Measurements from ENCODE around the gene NR2F1. TPM values are rescaled to one million over a fixed set of nuclear protein-coding genes. Genes with fewer than 3 reads are reported as not detected.
"Not testable (repeated sequence)": the region's sequence is repeated elsewhere in the genome, so short reads cannot be mapped to it uniquely, and the experiment has no call there.

NR2F1 gene
- total RNA-seq: 0.70 TPM
- long read RNA-seq, partial matches to known transcripts: 0 of 1 reads
- long read RNA-seq, other reads (novel, unspliced or antisense): 0 of 1 reads

- no peak for ATAC-seq (ENCODE audit: poor library complexity)
- intact Hi-C loops (cut with DNase I): no loop called here
- no peak for DNase-seq
These were observed at the start of gene NR2F1 for GRCh38 chr5:93582677-93583438. TSS of gene NR2F1 (plus strand) at chr5:93583222. CDS start at chr5:93585024, 1,802 bp downstream.

GRCh38 chr5:93545872-93546271 lies 37.1 kb upstream of the NR2F1 start:
- intact Hi-C loops (cut with DNase I): no loop called here
- ATAC-seq (ENCODE audit: poor library complexity) (no peak), DNase-seq (no peak)

- intact Hi-C loops (cut with DNase I); ATAC-seq (ENCODE audit: poor library complexity); DNase-seq: not testable (repeated sequence)
These were observed 33.4 kb upstream of the NR2F1 start for GRCh38 chr5:93549594-93549993.

- intact Hi-C loops (cut with DNase I): no loop called here
- no peak for ATAC-seq (ENCODE audit: poor library complexity)
- no peak for DNase-seq
These were observed 25.9 kb upstream of the NR2F1 start for GRCh38 chr5:93557021-93557604.

GRCh38 chr5:93566091-93566490 lies 16.9 kb upstream of the NR2F1 start:
- ATAC-seq (ENCODE audit: poor library complexity) (no peak), DNase-seq (no peak)
- intact Hi-C loops (cut with DNase I): no loop called here

GRCh38 chr5:93567424-93567823 lies 15.6 kb upstream of the NR2F1 start:
- ATAC-seq (ENCODE audit: poor library complexity): no peak
- DNase-seq: no peak
- intact Hi-C loops (cut with DNase I): no loop called here

GRCh38 chr5:93569300-93570160 lies 13.5 kb upstream of the NR2F1 start:
- DNase-seq (no peak), ATAC-seq (ENCODE audit: poor library complexity) (no peak)
- intact Hi-C loops (cut with DNase I): no loop called here

GRCh38 chr5:93570294-93571113 lies 12.5 kb upstream of the NR2F1 start:
- intact Hi-C loops (cut with DNase I): no loop called here
- ATAC-seq (ENCODE audit: poor library complexity) (no peak), DNase-seq (no peak)

- no peak for ATAC-seq (ENCODE audit: poor library complexity)
- DNase-seq: no peak
- intact Hi-C loops (cut with DNase I): no loop called here
These were observed 11.7 kb upstream of the NR2F1 start for GRCh38 chr5:93571114-93571949.

GRCh38 chr5:93572101-93572607 lies 10.9 kb upstream of the NR2F1 start:
- intact Hi-C loops (cut with DNase I): no loop called here
- DNase-seq (no peak), ATAC-seq (ENCODE audit: poor library complexity) (no peak)

GRCh38 chr5:93572608-93573353 lies 10.2 kb upstream of the NR2F1 start:
- DNase-seq (no peak), ATAC-seq (ENCODE audit: poor library complexity) (no peak)

GRCh38 chr5:93573354-93574351 lies 9.4 kb upstream of the NR2F1 start:
- DNase-seq (no peak), ATAC-seq (ENCODE audit: poor library complexity) (no peak)
- intact Hi-C loops (cut with DNase I): no loop called here

More at GRCh38 chr5:93572608-93573353, 10.2 kb upstream of the NR2F1 start:
- intact Hi-C loops (cut with DNase I): no loop called here

GRCh38 chr5:93574491-93575305 lies 8.3 kb upstream of the NR2F1 start:
- intact Hi-C loops (cut with DNase I): no loop called here
- DNase-seq (no peak), ATAC-seq (ENCODE audit: poor library complexity) (no peak)

GRCh38 chr5:93575461-93576414 lies 7.3 kb upstream of the NR2F1 start:
- intact Hi-C loops (cut with DNase I): no loop called here
- DNase-seq (no peak), ATAC-seq (ENCODE audit: poor library complexity) (no peak)

Data from Right ventricle myocardium superior (tissue), 1 donor.